ENCODE data around the gene DDB1. TPM values are rescaled to one million over a fixed set of nuclear protein-coding genes. Genes with fewer than 3 reads are reported as not detected.
A peak's percentile ranks its signal among the peaks of the same experiment; 100 is the strongest.

The DDB1 gene
- total RNA-seq, 1 experiment from 2014 or later = 172 TPM

GRCh38 chr11:61332281-61332796, 566 bp downstream of the DDB1 start:
- POLR2A ChIA-PET = interaction anchor here (1.0 to 10.7 kb wide), 15 partner anchors 16 to 114 kb away, joined by 3 to 220 read pairs (median 5); partner anchors contain the start of genes CPSF7, CYB561A3, SDHAF2 and TMEM138

GRCh38 chr11:61331651-61332050, 1.3 kb downstream of the DDB1 start:
- no peak for TF ChIP-seq CTCF (IDR thresholded peaks at IDR 0.05; ENCODE audit: unreplicated experiment)
- Mint-ChIP-seq H3K4me3 (ENCODE audit: unreplicated experiment) (peak overlapping the region; percentile 93), H3K9me3 (ENCODE audit: unreplicated experiment) (no peaks in the 10 kb centered on the region), H3K27me3 (ENCODE audit: insufficient read depth, unreplicated experiment) (no peaks in the 10 kb centered on the region), H3K27ac (ENCODE audit: low read depth, unreplicated experiment) (peak overlapping the region; percentile 98), H3K36me3 (ENCODE audit: insufficient read depth, unreplicated experiment) (peaks cover 49% of the 10 kb centered on the region), H3K4me1 (ENCODE audit: insufficient read depth, unreplicated experiment) (peaks cover 45% of the 10 kb centered on the region)
- no TSS peak for BruUV-seq (replicated peaks)
- DNase-seq (ENCODE audit: unreplicated experiment) = no peak
- intact Hi-C loops (cut with micrococcal nuclease) = loop anchor here (10.0 kb wide), 1 partner anchor 77 kb away; no protein-coding TSS in a partner anchor
- ChIA-PET CTCF (interaction anchor here (0.6 to 5.6 kb wide), 9 partner anchors 24 to 500 kb away, joined by 3 to 39 read pairs (median 4); partner anchors contain the start of genes CPSF7 and SDHAF2), POLR2A (interaction anchor here (0.9 to 10.7 kb wide), 18 partner anchors 9 to 115 kb away, joined by 3 to 220 read pairs (median 4); partner anchors contain the start of genes CPSF7, CYB561A3, SDHAF2 and TMEM138)

More at GRCh38 chr11:61332281-61332796, 566 bp downstream of the DDB1 start:
- Mint-ChIP-seq H3K9me3 (ENCODE audit: unreplicated experiment) (no peaks in the 10 kb centered on the region), H3K27me3 (ENCODE audit: insufficient read depth, unreplicated experiment) (no peaks in the 10 kb centered on the region), H3K4me1 (ENCODE audit: insufficient read depth, unreplicated experiment) (peaks cover 47% of the 10 kb centered on the region), H3K36me3 (ENCODE audit: insufficient read depth, unreplicated experiment) (peaks cover 49% of the 10 kb centered on the region), H3K27ac (ENCODE audit: low read depth, unreplicated experiment) (peak overlapping the region; percentile 98), H3K4me3 (ENCODE audit: unreplicated experiment) (peak overlapping the region; percentile 93)
- BruUV-seq (replicated peaks) = TSS peak; percentile 51
- TF ChIP-seq CTCF (IDR thresholded peaks at IDR 0.05; ENCODE audit: unreplicated experiment) = no peak
- DNase-seq (ENCODE audit: unreplicated experiment) = peak; percentile 28
- CTCF ChIA-PET = interaction anchor here (0.6 to 5.6 kb wide), 6 partner anchors 23 to 501 kb away, joined by 3 to 39 read pairs (median 4); partner anchors contain the start of genes CPSF7 and SDHAF2
- intact Hi-C loops (cut with micrococcal nuclease) = loop anchor here (10.0 kb wide), 1 partner anchor 78 kb away; no protein-coding TSS in a partner anchor

DNA sequence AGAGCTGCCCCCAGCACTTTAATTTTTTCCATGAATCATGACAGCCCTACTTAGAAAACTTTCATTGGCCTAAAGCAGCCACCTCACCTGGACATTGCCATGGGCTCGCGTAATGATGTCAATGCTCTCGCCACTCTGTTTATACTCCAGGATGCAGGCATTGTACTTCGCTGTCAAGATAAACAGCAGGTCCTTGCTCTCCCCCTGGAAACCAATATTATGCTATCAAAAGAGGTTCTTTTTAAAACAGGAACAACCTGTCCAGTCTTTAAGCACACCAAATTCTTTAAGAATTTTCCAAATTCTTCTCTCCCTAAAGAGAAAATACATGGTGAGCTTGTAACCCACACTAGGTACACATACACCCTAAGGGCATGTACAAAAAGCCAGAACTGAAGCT, 3.0 kb downstream of the DDB1 start:
- POLR2A ChIA-PET = interaction anchor here (0.5 to 10.7 kb wide), 8 partner anchors 8 to 1389 kb away, joined by 3 to 220 read pairs (median 13); partner anchors contain the start of genes CPSF7, CYB561A3, SDHAF2 and TMEM138
- Mint-ChIP-seq H3K4me3 (ENCODE audit: unreplicated experiment) (peak overlapping the region; percentile 93), H3K27me3 (ENCODE audit: insufficient read depth, unreplicated experiment) (no peaks in the 10 kb centered on the region), H3K4me1 (ENCODE audit: insufficient read depth, unreplicated experiment) (peaks cover 61% of the 10 kb centered on the region), H3K27ac (ENCODE audit: low read depth, unreplicated experiment) (peak overlapping the region; percentile 7), H3K9me3 (ENCODE audit: unreplicated experiment) (no peaks in the 10 kb centered on the region), H3K36me3 (ENCODE audit: insufficient read depth, unreplicated experiment) (peaks cover 49% of the 10 kb centered on the region)
- BruUV-seq (replicated peaks) = no TSS peak
- no peak for TF ChIP-seq CTCF (IDR thresholded peaks at IDR 0.05; ENCODE audit: unreplicated experiment)
- CTCF ChIA-PET = interaction anchor here (1.2 to 5.6 kb wide), 3 partner anchors 18 to 75 kb away, joined by 4 to 39 read pairs (median 9); no protein-coding TSS in a partner anchor
- DNase-seq (ENCODE audit: unreplicated experiment) = no peak
- intact Hi-C loops (cut with micrococcal nuclease) = loop anchor here (10.0 kb wide), 1 partner anchor 75 kb away; no protein-coding TSS in a partner anchor

DNA sequence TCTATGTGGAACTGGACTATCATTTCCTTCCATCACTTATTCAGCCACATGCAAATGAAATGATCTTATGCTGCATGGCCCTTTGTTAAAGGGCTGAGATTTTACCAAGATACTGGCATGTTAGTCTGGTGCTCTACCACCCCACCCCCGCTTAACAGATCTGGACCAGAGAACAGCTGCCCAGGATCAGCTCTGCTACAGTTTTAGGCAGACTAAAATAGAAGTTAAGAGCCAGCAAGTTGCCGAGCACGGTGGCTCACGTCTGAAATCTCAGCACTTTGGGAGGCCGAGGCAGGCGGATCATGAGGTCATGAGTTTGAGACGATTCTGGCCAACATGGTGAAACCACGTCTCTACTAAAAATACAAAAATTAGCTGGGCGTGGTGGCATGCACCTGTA, 4.6 kb downstream of the DDB1 start:
- Mint-ChIP-seq H3K27me3 (ENCODE audit: insufficient read depth, unreplicated experiment) (no peaks in the 10 kb centered on the region), H3K4me3 (ENCODE audit: unreplicated experiment) (no peak overlapping the region), H3K9me3 (ENCODE audit: unreplicated experiment) (no peaks in the 10 kb centered on the region), H3K36me3 (ENCODE audit: insufficient read depth, unreplicated experiment) (peaks cover 47% of the 10 kb centered on the region), H3K4me1 (ENCODE audit: insufficient read depth, unreplicated experiment) (peaks cover 51% of the 10 kb centered on the region), H3K27ac (ENCODE audit: low read depth, unreplicated experiment) (no peak overlapping the region)
- intact Hi-C loops (cut with micrococcal nuclease) = no loop called here
- no TSS peak for BruUV-seq (replicated peaks)
- POLR2A ChIA-PET = interaction anchor here (0.6 to 7.5 kb wide), 6 partner anchors 8 to 43 kb away, joined by 3 to 89 read pairs (median 4); partner anchors contain the start of genes CYB561A3 and TMEM138
- no peak for TF ChIP-seq CTCF (IDR thresholded peaks at IDR 0.05; ENCODE audit: unreplicated experiment)
- CTCF ChIA-PET = interaction anchor here (0.6 to 5.6 kb wide), 4 partner anchors 8 to 73 kb away, joined by 3 to 39 read pairs (median 10); no protein-coding TSS in a partner anchor
- DNase-seq (ENCODE audit: unreplicated experiment) = no peak
